K562 (cell line): ENCODE measurements around the gene PIGQ. TPM values are rescaled to one million over a fixed set of nuclear protein-coding genes. Genes with fewer than 3 reads are reported as not detected.

Experiments used
- ARHGAP35 ChIP-seq: fragments of 450-650 bp; IDR thresholded peaks from 2 replicates; pipeline ENCODE4 v1.6.1; 2018; ENCODE audit not compliant: partially characterized antibody
- ATF7 ChIP-seq: fragments of 450-650 bp; IDR thresholded peaks from 2 replicates; pipeline ENCODE4 v1.7.1; 2014; ENCODE audit warnings: mild to moderate bottlenecking, moderate library complexity
- C11orf30 ChIP-seq: fragments of 450-650 bp; IDR thresholded peaks from 2 replicates; pipeline ENCODE4 v1.6.1; 2016; ENCODE audit warnings: low read depth, mild to moderate bottlenecking
- ELF1 ChIP-seq: fragments of 200-800 bp; sonication (Bioruptor generic); IDR thresholded peaks from 2 replicates; pipeline ENCODE4 v1.6.1; 2016; ENCODE audit warnings: missing genetic modification characterization, missing compliant biosample characterization
- EWSR1 ChIP-seq: fragments of 450-650 bp; IDR thresholded peaks from 2 replicates; pipeline ENCODE4 v1.6.1; 2018; ENCODE audit warnings: borderline replicate concordance, mild to moderate bottlenecking, low read depth, moderate library complexity; ENCODE audit not compliant: partially characterized antibody
- FOXP1 ChIP-seq: sonication (generic); formaldehyde crosslinking; IDR thresholded peaks from 2 replicates; pipeline ENCODE4 v1.8.0; 2022; ENCODE audit warnings: mild to moderate bottlenecking, missing genetic modification reagents
- GABPB1 ChIP-seq: sonication (generic); formaldehyde crosslinking; IDR thresholded peaks from 2 replicates; pipeline ENCODE4 v1.8.0; 2022; ENCODE audit warnings: mild to moderate bottlenecking, missing genetic modification reagents
- HDAC3 ChIP-seq: fragments of 450-650 bp; IDR thresholded peaks from 2 replicates; pipeline ENCODE4 v1.6.1; 2018; ENCODE audit warnings: borderline replicate concordance, mild to moderate bottlenecking, moderate library complexity; ENCODE audit not compliant: partially characterized antibody
- NCOA1 ChIP-seq: fragments of 450-650 bp; IDR thresholded peaks from 2 replicates; pipeline ENCODE4 v1.6.1; 2016; ENCODE audit warnings: low read depth
- PHF8 ChIP-seq: fragments of 200-600 bp; sonication (generic); IDR thresholded peaks from 2 replicates; pipeline ENCODE4 v1.6.1; 2012; ENCODE audit warnings: mixed run types, mild to moderate bottlenecking, inconsistent platforms, low read length, moderate library complexity, borderline replicate concordance
- RB1 ChIP-seq: fragments of 450-650 bp; IDR thresholded peaks from 2 replicates; pipeline ENCODE4 v1.6.1; 2017; ENCODE audit warnings: low read depth, mild to moderate bottlenecking
- RBBP5 ChIP-seq: fragments of 200-600 bp; sonication (generic); IDR thresholded peaks from 2 replicates; pipeline ENCODE4 v1.6.1; 2012; ENCODE audit warnings: borderline replicate concordance, mild to moderate bottlenecking, low read length, control low read depth, inconsistent platforms; ENCODE audit not compliant: insufficient read depth, poor library complexity, severe bottlenecking
- RBM34 ChIP-seq: fragments of 200-400 bp; formaldehyde crosslinking; IDR thresholded peaks from 2 replicates; pipeline ENCODE4 v1.6.1; 2018; ENCODE audit warnings: low read length, borderline replicate concordance; ENCODE audit not compliant: insufficient read depth
- RFX7 ChIP-seq: fragments of 250-450 bp; sonication (Bioruptor Pico); IDR thresholded peaks from 2 replicates; pipeline ENCODE4 v1.5.1; 2021; ENCODE audit warnings: mild to moderate bottlenecking
- SIN3A ChIP-seq, 2 experiments: fragments of 150-350 bp in 1 of 2; IDR thresholded peaks; 2 replicates each; pipeline ENCODE4 v1.6.1; 2011 to 2016; ENCODE audit warnings: borderline replicate concordance in 2 of 2, low read depth in 2 of 2, low read length in 2 of 2, mild to moderate bottlenecking in 2 of 2, moderate library complexity in 2 of 2; ENCODE audit not compliant: control insufficient read depth in 1 of 2
- SREBF1 ChIP-seq: fragments of 150-350 bp; IDR thresholded peaks from 2 replicates; pipeline ENCODE4 v1.6.1; 2014; ENCODE audit warnings: antibody characterized with exemption, low read depth, low read length, borderline replicate concordance
- TBP ChIP-seq: optimal IDR thresholded peaks from 2 replicates; pipeline ENCODE3; 2011; ENCODE audit warnings: low read depth, low read length, improper control_type of control experiment
- ZNF174 ChIP-seq: fragments of 250-450 bp; sonication (Bioruptor Pico); IDR thresholded peaks from 2 replicates; pipeline ENCODE4 v1.4.0; 2020; ENCODE audit warnings: mild to moderate bottlenecking
- polyA plus RNA-seq, 8 experiments: library from polyadenylated mRNA; depleted of rRNA in 4 of 8; stranded (reverse) in 5 of 8; unstranded in 3 of 8; fragments of >200 nt; fragmentation: Nextera tagmentation in 2 of 8; fragmentation: Illumina TruSeq in 1 of 8; extraction: Ambion mirVana in 2 of 8; extraction: Trizol in 1 of 8; gene quantifications; 2 replicates each; pipeline versions ENCODE4 v1.2.1 to v1.2.3, GENCODE V29; 2011 to 2014; ENCODE audit warnings: inconsistent platforms in 1 of 8, missing spikeins in 1 of 8
- total RNA-seq, 7 experiments: library from RNA; depleted of rRNA in 6 of 7; stranded (reverse); fragments of >200 nt in 6 of 7; fragmentation: Illumina TruSeq in 2 of 7; extraction: Trizol in 2 of 7; gene quantifications; 2 replicates each; pipeline versions ENCODE4 v1.2.1 to v1.2.3, GENCODE V29; 2011 to 2021; ENCODE audit warnings: low replicate concordance in 1 of 7
- TF ChIP-seq, protein P1 (sequence below): fragments of 250-450 bp; sonication (Bioruptor Pico); IDR thresholded peaks from 2 replicates; pipeline ENCODE4 v1.8.0; 2022; ENCODE audit warnings: inconsistent platforms
- TF ChIP-seq, protein P2 (sequence below): fragments of 250-450 bp; sonication (Bioruptor Pico); IDR thresholded peaks from 2 replicates; pipeline ENCODE4 v1.6.1; 2021; ENCODE audit warnings: mild to moderate bottlenecking
- TF ChIP-seq, protein P3 (sequence below), 3 experiments: fragments of 200-800 bp in 1 of 3; fragments of 250-450 bp in 1 of 3; fragments of 450-650 bp in 1 of 3; sonication (Bioruptor Pico) in 1 of 3; sonication (Bioruptor generic) in 1 of 3; formaldehyde crosslinking in 1 of 3; IDR thresholded peaks; 2 replicates each; pipeline versions ENCODE4 v1.6.1 to v1.8.0; 2016 to 2022; ENCODE audit warnings: mild to moderate bottlenecking in 2 of 3, missing genetic modification characterization in 2 of 3, missing compliant biosample characterization in 1 of 3, moderate library complexity in 1 of 3

PIGQ gene
- total and polyA plus RNA-seq, 9 of the 15 experiments (the other 6 are each of a cell fraction or from before 2014, with no cell fraction given): 0.20 to 49.6 (median 11.7) TPM

DNA sequence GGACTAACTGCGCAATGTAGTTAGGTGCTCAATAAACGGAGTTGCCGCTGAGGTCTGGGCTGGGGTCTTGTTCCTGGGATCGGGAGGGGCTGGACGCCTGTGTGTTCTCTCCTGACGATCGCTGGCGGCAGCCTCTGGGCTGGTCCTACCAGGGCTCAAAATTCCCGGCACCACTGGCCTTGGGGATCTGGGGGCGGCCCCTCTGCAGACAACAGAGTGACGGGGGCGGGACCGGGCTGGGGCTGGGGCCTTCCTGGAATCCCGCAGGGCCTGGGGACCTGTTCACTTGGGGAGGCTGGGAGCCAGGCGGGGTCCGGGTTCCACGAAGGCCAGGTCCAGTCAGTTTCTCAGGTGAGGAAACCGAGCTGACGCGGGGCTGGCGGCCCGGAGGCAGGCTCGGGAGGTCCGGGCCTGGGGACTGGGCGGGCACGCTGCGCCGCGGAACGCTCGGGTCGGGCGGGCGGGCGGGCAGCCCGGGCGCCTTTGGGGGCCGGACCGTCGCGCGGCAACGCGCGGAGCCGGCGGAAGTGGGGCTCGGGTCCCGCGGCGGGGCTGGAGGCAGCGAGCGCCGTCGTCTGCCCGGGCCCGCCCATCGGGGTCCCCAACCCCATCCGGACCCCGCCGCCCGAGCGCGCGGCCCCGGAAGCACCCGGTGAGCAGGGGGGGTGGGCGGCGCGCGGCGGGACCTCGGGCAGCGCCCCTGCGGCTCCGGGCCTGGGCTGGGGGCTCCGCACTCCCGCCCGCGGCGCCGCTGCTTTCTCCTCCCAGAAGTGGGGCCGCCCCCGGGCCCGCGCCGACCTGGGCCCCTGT, at the start of gene PIGQ (continued):
- no peak for TF ChIP-seq NCOA1
- TF ChIP-seq ARHGAP35: no peak
- peak; percentile 79 for TF ChIP-seq RBBP5
- TF ChIP-seq TBP: peak; percentile 34
- no peak for TF ChIP-seq HDAC3
- peak; percentile 40; the same call in 1 of the 2 replicates for TF ChIP-seq RB1
- TF ChIP-seq, protein P1, sequence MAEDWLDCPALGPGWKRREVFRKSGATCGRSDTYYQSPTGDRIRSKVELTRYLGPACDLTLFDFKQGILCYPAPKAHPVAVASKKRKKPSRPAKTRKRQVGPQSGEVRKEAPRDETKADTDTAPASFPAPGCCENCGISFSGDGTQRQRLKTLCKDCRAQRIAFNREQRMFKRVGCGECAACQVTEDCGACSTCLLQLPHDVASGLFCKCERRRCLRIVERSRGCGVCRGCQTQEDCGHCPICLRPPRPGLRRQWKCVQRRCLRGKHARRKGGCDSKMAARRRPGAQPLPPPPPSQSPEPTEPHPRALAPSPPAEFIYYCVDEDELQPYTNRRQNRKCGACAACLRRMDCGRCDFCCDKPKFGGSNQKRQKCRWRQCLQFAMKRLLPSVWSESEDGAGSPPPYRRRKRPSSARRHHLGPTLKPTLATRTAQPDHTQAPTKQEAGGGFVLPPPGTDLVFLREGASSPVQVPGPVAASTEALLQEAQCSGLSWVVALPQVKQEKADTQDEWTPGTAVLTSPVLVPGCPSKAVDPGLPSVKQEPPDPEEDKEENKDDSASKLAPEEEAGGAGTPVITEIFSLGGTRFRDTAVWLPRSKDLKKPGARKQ (CRISPR knock-in tag): no peak
- peak; percentile 42; the same call in 1 of the 2 replicates for TF ChIP-seq ELF1 (tag)
- no peak for TF ChIP-seq FOXP1 (CRISPR knock-in tag)
- peak; percentile 66 for TF ChIP-seq GABPB1 (CRISPR knock-in tag)
- TF ChIP-seq C11orf30: no peak
- no peak for TF ChIP-seq EWSR1
- TF ChIP-seq RFX7 (CRISPR knock-in tag): no peak
- TF ChIP-seq ATF7: no peak
- peak; percentile 58 to 63; a peak in 2 of 4 replicates for TF ChIP-seq SIN3A (IDR thresholded peaks at IDR 0.05; ENCODE audit: borderline replicate concordance in 2 of 2, control insufficient read depth in 1 of 2, low read depth in 2 of 2, low read length in 2 of 2)
- peak; percentile 52; the same call in 1 of the 2 replicates for TF ChIP-seq PHF8
- no peak for TF ChIP-seq ZNF174
- TF ChIP-seq, protein P2, sequence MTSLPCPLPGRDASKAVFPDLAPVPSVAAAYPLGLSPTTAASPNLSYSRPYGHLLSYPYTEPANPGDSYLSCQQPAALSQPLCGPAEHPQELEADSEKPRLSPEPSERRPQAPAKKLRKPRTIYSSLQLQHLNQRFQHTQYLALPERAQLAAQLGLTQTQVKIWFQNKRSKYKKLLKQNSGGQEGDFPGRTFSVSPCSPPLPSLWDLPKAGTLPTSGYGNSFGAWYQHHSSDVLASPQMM (CRISPR knock-in tag): no peak
- TF ChIP-seq SREBF1: no peak
- no peak for TF ChIP-seq RBM34
- TF ChIP-seq, protein P3, sequence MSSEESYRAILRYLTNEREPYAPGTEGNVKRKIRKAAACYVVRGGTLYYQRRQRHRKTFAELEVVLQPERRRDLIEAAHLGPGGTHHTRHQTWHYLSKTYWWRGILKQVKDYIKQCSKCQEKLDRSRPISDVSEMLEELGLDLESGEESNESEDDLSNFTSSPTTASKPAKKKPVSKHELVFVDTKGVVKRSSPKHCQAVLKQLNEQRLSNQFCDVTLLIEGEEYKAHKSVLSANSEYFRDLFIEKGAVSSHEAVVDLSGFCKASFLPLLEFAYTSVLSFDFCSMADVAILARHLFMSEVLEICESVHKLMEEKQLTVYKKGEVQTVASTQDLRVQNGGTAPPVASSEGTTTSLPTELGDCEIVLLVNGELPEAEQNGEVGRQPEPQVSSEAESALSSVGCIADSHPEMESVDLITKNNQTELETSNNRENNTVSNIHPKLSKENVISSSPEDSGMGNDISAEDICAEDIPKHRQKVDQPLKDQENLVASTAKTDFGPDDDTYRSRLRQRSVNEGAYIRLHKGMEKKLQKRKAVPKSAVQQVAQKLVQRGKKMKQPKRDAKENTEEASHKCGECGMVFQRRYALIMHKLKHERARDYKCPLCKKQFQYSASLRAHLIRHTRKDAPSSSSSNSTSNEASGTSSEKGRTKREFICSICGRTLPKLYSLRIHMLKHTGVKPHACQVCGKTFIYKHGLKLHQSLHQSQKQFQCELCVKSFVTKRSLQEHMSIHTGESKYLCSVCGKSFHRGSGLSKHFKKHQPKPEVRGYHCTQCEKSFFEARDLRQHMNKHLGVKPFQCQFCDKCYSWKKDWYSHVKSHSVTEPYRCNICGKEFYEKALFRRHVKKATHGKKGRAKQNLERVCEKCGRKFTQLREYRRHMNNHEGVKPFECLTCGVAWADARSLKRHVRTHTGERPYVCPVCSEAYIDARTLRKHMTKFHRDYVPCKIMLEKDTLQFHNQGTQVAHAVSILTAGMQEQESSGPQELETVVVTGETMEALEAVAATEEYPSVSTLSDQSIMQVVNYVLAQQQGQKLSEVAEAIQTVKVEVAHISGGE (CRISPR knock-in tag; IDR thresholded peaks at IDR 0.05): peak; percentile 87 to 99 (median 90); a peak in 5 of 6 replicates
